Ovary (tissue), 9 donors: ENCODE results near the gene CACNA2D3. TPM values are rescaled to one million over a fixed set of nuclear protein-coding genes. Genes with fewer than 3 reads are reported as not detected.

Experiments
- DNase-seq, 5 donors: peaks; one replicate each; pipeline ENCODE4 v3.0.0-alpha.2; 2019 to 2020
- H3K27ac ChIP-seq, 2 donors: fragments of 200-600 bp; one replicate each; pipeline versions ENCODE4 v1.5.1 to v1.8.0; 2019 to 2022
- H3K27me3 ChIP-seq: fragments of 200-600 bp; one replicate; pipeline ENCODE4 v1.8.0; 2022
- H3K36me3 ChIP-seq: fragments of 200-600 bp; sonication (generic); one replicate; pipeline ENCODE4 v1.5.1; 2019
- H3K4me1 ChIP-seq: one replicate; pipeline ENCODE4 v1.8.1; 2013; ENCODE audit warnings: mild to moderate bottlenecking, moderate library complexity; ENCODE audit not compliant: insufficient read depth
- H3K4me3 ChIP-seq: fragments of 200-600 bp; sonication (generic); one replicate; pipeline ENCODE4 v1.5.1; 2017
- H3K9me3 ChIP-seq, 2 donors: fragments of 200-600 bp in 1 of 2; sonication (generic) in 1 of 2; one replicate each; pipeline versions ENCODE4 v1.5.1 to v1.8.1; 2013 to 2019; ENCODE audit warnings: mild to moderate bottlenecking in 1 of 2, moderate library complexity in 1 of 2
- EP300 ChIP-seq: sonication (generic); formaldehyde crosslinking; IDR thresholded peaks from one replicate; pipeline ENCODE4 v1.6.1; 2017; ENCODE audit warnings: antibody characterized with exemption
- POLR2A ChIP-seq: fragments of 450-650 bp; IDR thresholded peaks from one replicate; pipeline ENCODE4 v1.6.1; 2017; ENCODE audit warnings: antibody characterized with exemption, mild to moderate bottlenecking, moderate library complexity
- WGBS, 3 donors: extraction: QIAGEN DNeasy Blood & Tissue Kit in 1 of 3; methylation state at CpG; one replicate each; pipeline versions ENCODE4 v1.1.5 to v1.1.7; 2013 to 2017; 5-methylcytosine and 5-hydroxymethylcytosine counted together
- intact Hi-C, 4 donors: fragments of 100-400 bp; cut with DNase I; formaldehyde crosslinking; loops; one replicate each; pipeline versions ENCODE4 v1.11.0 to v1.15.1; 2022 to 2023
- polyA plus RNA-seq, 2 donors: library from polyadenylated mRNA; stranded (reverse); fragments of 200-250 nt in 1 of 2; fragments of 350-450 nt in 1 of 2; fragmentation: Illumina TruSeq in 1 of 2; extraction: RNeasy Lipid Tissue Mini Kit (QIAGEN cat#74804) in 1 of 2; gene quantifications; one replicate each; pipeline ENCODE4 v1.2.3, GENCODE V29; 2013 to 2014
- total RNA-seq, 7 donors: library from RNA; depleted of rRNA in 2 of 7; stranded (reverse); fragments of >200 nt in 2 of 7; fragmentation: NEBNext Ultra II Directional in 3 of 7; extraction: Animal tissue kit (Norgen Biotek cat#: 25700) in 3 of 7; gene quantifications; one replicate each; pipeline versions ENCODE4 v1.1.0 to v1.2.4, GENCODE V29; 2016 to 2023
- TF ChIP-seq, protein P1 (sequence below), 3 donors: fragments of 450-650 bp in 2 of 3; fragments of 200-600 bp in 1 of 3; IDR thresholded peaks; one replicate each; pipeline versions ENCODE4 v1.5.1 to v1.8.0; 2016 to 2022; ENCODE audit warnings: antibody characterized with exemption in 3 of 3, mild to moderate bottlenecking in 1 of 3
- donor health status: DM: no; HTN: no; CAD: no; lungs with moderate emphysema.
- donor health status: DM: no; HTN: no; CAD: no.
- donor health status: Bipolar disorder and iron deficiency.
- donor health status: DM: yes; HTN: yes; CAD: no.
- donor health status: DM: no; HTN: no; CAD: no.
- donor health status: DM: yes; HTN: yes; CAD: no.

CACNA2D3 gene
- total and polyA plus RNA-seq, 9 donors = 2.0 to 10.1 (median 4.7) TPM

DNA sequence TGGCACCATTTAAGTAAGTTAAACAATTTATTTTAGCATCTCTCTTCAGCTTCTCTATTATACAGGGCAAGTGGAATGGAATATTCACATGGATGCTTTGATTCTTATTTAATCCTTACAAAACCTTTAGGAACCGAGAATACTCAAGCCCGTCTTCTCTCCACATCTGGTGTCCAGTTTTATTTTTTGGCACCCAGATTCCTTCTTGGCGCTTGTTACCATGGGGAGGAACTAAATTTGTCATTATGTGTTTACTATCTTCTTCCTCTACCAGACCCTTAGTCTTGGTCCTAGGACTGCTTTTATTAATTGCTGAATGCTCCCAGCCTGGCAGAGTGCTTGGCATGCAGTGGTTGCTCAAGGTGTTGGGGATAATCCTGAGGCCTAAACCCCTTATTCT lies 138.8 kb downstream of the CACNA2D3 start:
- intact Hi-C loops = no loop called here
- Histone ChIP-seq H3K27me3 (no peaks in the 10 kb centered on the region), H3K4me3 (no peak overlapping the region), H3K9me3 (no peaks in the 10 kb centered on the region), H3K4me1 (no peaks in the 10 kb centered on the region), H3K36me3 (no peaks in the 10 kb centered on the region), H3K27ac (no peak overlapping the region)
- DNase-seq = no peak
- TF ChIP-seq POLR2A (no peak), EP300 (no peak)
- TF ChIP-seq, protein P1, sequence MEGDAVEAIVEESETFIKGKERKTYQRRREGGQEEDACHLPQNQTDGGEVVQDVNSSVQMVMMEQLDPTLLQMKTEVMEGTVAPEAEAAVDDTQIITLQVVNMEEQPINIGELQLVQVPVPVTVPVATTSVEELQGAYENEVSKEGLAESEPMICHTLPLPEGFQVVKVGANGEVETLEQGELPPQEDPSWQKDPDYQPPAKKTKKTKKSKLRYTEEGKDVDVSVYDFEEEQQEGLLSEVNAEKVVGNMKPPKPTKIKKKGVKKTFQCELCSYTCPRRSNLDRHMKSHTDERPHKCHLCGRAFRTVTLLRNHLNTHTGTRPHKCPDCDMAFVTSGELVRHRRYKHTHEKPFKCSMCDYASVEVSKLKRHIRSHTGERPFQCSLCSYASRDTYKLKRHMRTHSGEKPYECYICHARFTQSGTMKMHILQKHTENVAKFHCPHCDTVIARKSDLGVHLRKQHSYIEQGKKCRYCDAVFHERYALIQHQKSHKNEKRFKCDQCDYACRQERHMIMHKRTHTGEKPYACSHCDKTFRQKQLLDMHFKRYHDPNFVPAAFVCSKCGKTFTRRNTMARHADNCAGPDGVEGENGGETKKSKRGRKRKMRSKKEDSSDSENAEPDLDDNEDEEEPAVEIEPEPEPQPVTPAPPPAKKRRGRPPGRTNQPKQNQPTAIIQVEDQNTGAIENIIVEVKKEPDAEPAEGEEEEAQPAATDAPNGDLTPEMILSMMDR (IDR thresholded peaks at IDR 0.05) = no peak
- 63 to 75% (median 70%) methylated on average over 3 of the region's 3 CpGs for WGBS, 3 donors

DNA sequence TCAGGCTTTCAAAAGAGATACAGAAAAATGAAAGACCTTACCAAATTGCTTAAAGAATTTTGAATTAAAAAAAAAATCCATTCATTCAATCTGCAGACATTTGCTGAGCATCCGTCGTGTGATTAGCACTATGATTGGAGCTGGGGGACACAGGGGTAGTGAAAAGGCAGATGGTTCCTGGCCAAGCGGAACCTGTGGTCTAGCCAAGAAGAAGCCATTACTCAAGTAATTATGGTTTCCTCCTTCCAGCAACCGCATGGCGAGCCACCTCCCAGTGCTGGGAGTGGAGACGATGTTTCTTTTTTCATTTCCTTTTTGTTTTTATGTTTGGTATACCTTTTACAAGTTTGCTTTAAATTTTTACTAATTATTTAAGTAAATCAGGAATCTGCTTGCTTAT lies 140.2 kb downstream of the CACNA2D3 start:
- no peaks in the 10 kb centered on the region for H3K36me3 ChIP-seq
- H3K4me1 ChIP-seq = no peaks in the 10 kb centered on the region
- WGBS, 3 donors = 63 to 90% (median 84%) methylated on average over 6 of the region's 6 CpGs
- no peak overlapping the region for H3K4me3 ChIP-seq
- no peaks in the 10 kb centered on the region for H3K9me3 ChIP-seq
- H3K27ac ChIP-seq = no peak overlapping the region
- intact Hi-C loops = no loop called here
- no peaks in the 10 kb centered on the region for H3K27me3 ChIP-seq
- no peak for TF ChIP-seq POLR2A
- TF ChIP-seq EP300 = no peak
- TF ChIP-seq, protein P1 (IDR thresholded peaks at IDR 0.05) = no peak
- DNase-seq = no peak

DNA sequence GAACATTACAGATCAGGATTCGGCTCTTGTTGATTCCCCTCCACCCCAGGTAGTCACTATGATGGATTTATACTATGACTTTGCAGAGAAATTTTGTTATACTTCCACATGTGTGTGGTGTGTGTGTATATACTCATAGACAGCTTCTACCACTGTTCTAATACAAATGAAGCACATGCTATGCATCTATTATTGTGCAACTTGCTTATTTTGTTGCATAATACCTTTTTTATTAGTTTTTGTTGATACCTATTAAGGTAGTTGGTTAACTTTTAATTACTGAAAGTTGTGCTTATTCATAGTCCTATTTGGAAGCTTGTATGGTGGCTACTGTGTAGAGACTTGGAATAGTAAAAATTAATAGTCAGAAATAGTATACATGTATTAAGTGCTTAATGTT lies 140.6 kb downstream of the CACNA2D3 start:
- TF ChIP-seq, protein P1 (IDR thresholded peaks at IDR 0.05) = no peak
- TF ChIP-seq EP300 (no peak), POLR2A (no peak)
- Histone ChIP-seq H3K27ac (no peak overlapping the region), H3K4me1 (no peaks in the 10 kb centered on the region), H3K9me3 (no peaks in the 10 kb centered on the region), H3K27me3 (no peaks in the 10 kb centered on the region), H3K4me3 (no peak overlapping the region), H3K36me3 (no peaks in the 10 kb centered on the region)
- 51 to 94% (median 68%) methylated on average over 1 of the region's 1 CpG for WGBS, 3 donors
- DNase-seq = no peak
- intact Hi-C loops = no loop called here

DNA sequence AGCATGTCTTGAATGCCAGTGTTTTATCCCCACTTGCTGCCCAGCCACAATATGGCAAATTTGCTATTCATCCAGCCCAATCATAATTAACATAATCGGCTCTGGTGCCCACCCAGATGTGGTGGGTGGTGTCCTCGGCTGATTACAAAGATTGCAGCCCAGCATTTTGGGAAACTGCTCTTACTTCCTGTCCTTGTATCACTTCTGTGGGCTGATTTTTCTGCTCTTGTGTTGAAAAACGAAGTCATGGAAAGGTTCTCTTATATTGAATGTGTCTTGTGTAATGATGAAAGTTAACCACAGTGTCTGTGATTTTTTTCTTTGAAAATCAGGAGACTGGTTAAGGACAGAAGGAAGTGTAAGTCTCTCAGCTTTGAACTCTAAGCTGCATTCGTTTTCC lies 141.7 kb downstream of the CACNA2D3 start:
- intact Hi-C loops = no loop called here
- Histone ChIP-seq H3K27ac (no peak overlapping the region), H3K4me3 (no peak overlapping the region), H3K36me3 (no peaks in the 10 kb centered on the region), H3K4me1 (no peaks in the 10 kb centered on the region), H3K27me3 (no peaks in the 10 kb centered on the region), H3K9me3 (no peaks in the 10 kb centered on the region)
- DNase-seq = no peak
- TF ChIP-seq, protein P1 (IDR thresholded peaks at IDR 0.05) = no peak
- 69 to 79% (median 73%) methylated on average over 4 of the region's 4 CpGs for WGBS, 3 donors
